Thoracic aorta (tissue), 2 donors: ENCODE results near the gene LRSAM1. TPM values are rescaled to one million over a fixed set of nuclear protein-coding genes. Genes with fewer than 3 reads are reported as not detected.

Experiments used
- ATAC-seq: fragments of 150-250 bp; one replicate; pipeline ENCODE4 v1.8.0; 2017; ENCODE audit warnings: low read depth; ENCODE audit not compliant: insufficient number of reproducible peaks, low FRiP score
- DNase-seq: peaks from one replicate; pipeline ENCODE4 v3.0.0-alpha.2; 2020; ENCODE audit warnings: low spot score
- H3K27ac ChIP-seq, 2 donors: fragments of 200-600 bp; sonication (generic); 1 replicate in 1 of 2; 2 replicates in 1 of 2; pipeline ENCODE4 v1.5.1; 2016; ENCODE audit warnings: mild to moderate bottlenecking in 2 of 2, moderate library complexity in 2 of 2
- H3K27me3 ChIP-seq: fragments of 200-600 bp; sonication (generic); replicated peaks from 2 replicates; pipeline ENCODE4 v1.6.0; 2016; ENCODE audit warnings: mild to moderate bottlenecking; ENCODE audit not compliant: insufficient read depth
- H3K36me3 ChIP-seq: fragments of 200-600 bp; sonication (generic); one replicate; pipeline ENCODE4 v1.5.1; 2016
- H3K4me1 ChIP-seq, 2 donors: fragments of 200-600 bp; sonication (generic); 1 replicate in 1 of 2; 2 replicates in 1 of 2; pipeline versions ENCODE4 v1.5.1 to v1.6.0; 2016; ENCODE audit warnings: low read depth in 2 of 2, mild to moderate bottlenecking in 1 of 2; ENCODE audit not compliant: control insufficient read depth in 1 of 2
- H3K4me3 ChIP-seq: fragments of 200-600 bp; sonication (generic); 2 replicates; pipeline ENCODE4 v1.5.1; 2016; ENCODE audit warnings: mild to moderate bottlenecking
- H3K9me3 ChIP-seq: fragments of 200-600 bp; sonication (generic); 2 replicates; pipeline ENCODE4 v1.5.1; 2016
- total RNA-seq, 2 donors: library from RNA; depleted of rRNA; stranded (reverse); fragments of >200 nt; gene quantifications; one replicate each; pipeline versions ENCODE4 v1.1.0 to v1.2.3, GENCODE V29; 2016
- TF ChIP-seq, protein P1 (sequence below): fragments of 200-600 bp; sonication (generic); IDR thresholded peaks from one replicate; pipeline ENCODE4 v1.5.1; 2019; ENCODE audit warnings: antibody characterized with exemption

The LRSAM1 gene
- total RNA-seq, 2 donors from 2014 or later = 16.4 to 22.6 TPM

DNA sequence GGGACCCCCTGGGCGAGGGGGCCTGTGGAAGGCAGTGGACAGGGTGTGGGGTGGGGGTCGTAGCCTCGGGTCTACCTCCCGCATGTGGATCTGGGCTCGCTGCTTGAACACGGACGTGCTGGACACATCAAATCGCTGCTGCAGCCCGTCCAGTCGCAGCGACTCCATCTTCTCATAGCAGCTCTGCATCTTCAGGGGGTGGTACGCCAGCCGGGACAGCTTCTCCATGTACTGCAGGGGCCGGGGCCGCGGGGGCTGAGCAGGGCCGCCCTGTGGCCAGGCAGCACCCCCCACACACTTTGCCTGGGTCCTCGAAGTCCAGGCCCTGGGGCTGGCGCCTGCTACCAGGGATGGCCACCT is 57.6 kb downstream of the LRSAM1 start:
- no peaks in the 10 kb centered on the region for H3K9me3 ChIP-seq
- H3K4me3 ChIP-seq = no peak overlapping the region
- H3K27me3 ChIP-seq = no peaks in the 10 kb centered on the region
- H3K4me1 ChIP-seq = peaks cover 0 to 14% of the 10 kb centered on the region in 2 donors
- ATAC-seq (no peak), DNase-seq (no peak)
- TF ChIP-seq, protein P1, sequence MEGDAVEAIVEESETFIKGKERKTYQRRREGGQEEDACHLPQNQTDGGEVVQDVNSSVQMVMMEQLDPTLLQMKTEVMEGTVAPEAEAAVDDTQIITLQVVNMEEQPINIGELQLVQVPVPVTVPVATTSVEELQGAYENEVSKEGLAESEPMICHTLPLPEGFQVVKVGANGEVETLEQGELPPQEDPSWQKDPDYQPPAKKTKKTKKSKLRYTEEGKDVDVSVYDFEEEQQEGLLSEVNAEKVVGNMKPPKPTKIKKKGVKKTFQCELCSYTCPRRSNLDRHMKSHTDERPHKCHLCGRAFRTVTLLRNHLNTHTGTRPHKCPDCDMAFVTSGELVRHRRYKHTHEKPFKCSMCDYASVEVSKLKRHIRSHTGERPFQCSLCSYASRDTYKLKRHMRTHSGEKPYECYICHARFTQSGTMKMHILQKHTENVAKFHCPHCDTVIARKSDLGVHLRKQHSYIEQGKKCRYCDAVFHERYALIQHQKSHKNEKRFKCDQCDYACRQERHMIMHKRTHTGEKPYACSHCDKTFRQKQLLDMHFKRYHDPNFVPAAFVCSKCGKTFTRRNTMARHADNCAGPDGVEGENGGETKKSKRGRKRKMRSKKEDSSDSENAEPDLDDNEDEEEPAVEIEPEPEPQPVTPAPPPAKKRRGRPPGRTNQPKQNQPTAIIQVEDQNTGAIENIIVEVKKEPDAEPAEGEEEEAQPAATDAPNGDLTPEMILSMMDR = no peak
- H3K36me3 ChIP-seq = peaks cover 33% of the 10 kb centered on the region
- peak overlapping the region; percentile 54 to 83 for H3K27ac ChIP-seq

DNA sequence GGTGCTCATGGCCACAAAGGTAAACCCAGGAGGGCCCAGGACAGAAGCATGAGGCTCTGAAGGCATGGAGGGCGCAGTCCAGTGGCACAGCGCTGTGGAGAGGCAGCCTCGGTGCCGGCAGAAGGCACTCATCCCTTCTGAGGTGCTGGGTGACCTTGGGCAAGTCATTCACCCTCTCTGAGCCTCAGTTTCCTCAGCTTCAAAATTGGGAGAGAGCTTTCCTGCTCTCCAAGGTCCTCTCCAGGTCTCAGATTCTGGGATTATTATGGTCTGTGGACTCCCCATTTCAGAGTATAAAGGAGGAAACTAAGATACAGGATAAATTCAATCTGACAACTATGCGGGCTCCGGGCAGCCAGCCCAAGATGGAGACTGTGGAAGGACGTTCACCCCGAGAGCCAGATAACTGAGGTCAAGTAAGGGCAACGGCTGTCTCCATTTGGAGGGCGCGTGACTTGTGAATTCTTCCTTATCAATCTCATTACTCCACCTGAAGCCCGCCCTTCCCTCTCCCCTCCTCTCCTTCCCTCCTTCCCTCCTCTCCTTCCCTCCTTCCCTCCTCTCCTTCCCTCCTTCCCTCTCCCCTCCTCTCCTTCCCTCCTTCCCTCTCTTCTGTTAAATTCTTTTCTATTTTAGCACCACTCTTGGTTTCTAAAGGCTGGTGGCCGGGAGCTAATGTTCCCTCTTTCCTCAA is 58.1 kb downstream of the LRSAM1 start:
- H3K27me3 ChIP-seq = no peaks in the 10 kb centered on the region
- H3K4me3 ChIP-seq = no peak overlapping the region
- DNase-seq (no peak), ATAC-seq (no peak)
- H3K27ac ChIP-seq = peak overlapping the region; percentile 54 to 83
- H3K36me3 ChIP-seq = peaks cover 35% of the 10 kb centered on the region
- peaks cover 0 to 14% of the 10 kb centered on the region in 2 donors for H3K4me1 ChIP-seq
- H3K9me3 ChIP-seq = no peaks in the 10 kb centered on the region
- TF ChIP-seq, protein P1 = no peak

DNA sequence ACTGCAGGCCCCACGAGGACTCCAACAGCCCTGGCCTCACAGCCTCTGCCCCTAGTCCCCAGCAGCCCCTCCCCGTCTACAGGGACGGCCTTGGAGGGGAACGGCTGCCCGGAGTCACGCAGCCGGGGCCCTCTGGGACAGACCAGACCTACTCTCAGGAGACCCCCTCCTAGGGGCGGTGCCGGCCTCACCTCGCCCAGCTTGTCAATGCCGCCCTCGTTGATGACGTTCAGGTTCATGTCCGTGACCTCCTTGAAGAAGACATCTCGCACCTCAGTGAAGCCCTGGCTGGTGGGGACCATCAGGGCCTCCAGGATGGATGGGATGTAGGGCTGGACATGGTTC is 58.6 kb downstream of the LRSAM1 start:
- no peak for DNase-seq
- Histone ChIP-seq H3K27ac (peak overlapping the region; percentile 54 to 83), H3K4me3 (no peak overlapping the region), H3K36me3 (peaks cover 37% of the 10 kb centered on the region), H3K27me3 (no peaks in the 10 kb centered on the region), H3K4me1 (peaks cover 0 to 14% of the 10 kb centered on the region in 2 donors), H3K9me3 (no peaks in the 10 kb centered on the region)
- no peak for ATAC-seq
- TF ChIP-seq, protein P1 = no peak

DNA sequence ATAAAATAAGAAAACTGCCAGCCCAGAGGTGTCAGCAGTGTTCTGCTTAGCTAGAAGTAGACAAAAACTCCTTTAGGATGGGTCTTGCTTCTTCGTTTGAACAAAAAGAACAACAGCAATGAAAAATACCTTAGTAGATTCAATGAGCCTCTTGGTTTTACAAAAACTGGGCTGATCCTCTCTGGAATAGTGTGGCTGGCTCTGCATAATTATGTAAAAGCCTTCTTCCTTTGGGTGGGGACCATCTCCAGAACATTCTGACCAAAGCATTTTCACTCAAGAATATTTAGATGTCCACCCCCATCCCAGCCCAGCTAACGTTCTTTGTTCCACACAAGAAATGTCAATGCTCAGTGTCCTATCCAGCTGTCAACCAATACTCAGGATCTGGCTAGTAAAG is 63.2 kb downstream of the LRSAM1 start:
- TF ChIP-seq, protein P1 = no peak
- peaks cover 0 to 12% of the 10 kb centered on the region in 2 donors for H3K4me1 ChIP-seq
- H3K27ac ChIP-seq = no peak overlapping the region
- no peaks in the 10 kb centered on the region for H3K27me3 ChIP-seq
- H3K9me3 ChIP-seq = no peaks in the 10 kb centered on the region
- H3K4me3 ChIP-seq = no peak overlapping the region
- H3K36me3 ChIP-seq = peaks cover 39% of the 10 kb centered on the region
- ATAC-seq (no peak), DNase-seq (no peak)

DNA sequence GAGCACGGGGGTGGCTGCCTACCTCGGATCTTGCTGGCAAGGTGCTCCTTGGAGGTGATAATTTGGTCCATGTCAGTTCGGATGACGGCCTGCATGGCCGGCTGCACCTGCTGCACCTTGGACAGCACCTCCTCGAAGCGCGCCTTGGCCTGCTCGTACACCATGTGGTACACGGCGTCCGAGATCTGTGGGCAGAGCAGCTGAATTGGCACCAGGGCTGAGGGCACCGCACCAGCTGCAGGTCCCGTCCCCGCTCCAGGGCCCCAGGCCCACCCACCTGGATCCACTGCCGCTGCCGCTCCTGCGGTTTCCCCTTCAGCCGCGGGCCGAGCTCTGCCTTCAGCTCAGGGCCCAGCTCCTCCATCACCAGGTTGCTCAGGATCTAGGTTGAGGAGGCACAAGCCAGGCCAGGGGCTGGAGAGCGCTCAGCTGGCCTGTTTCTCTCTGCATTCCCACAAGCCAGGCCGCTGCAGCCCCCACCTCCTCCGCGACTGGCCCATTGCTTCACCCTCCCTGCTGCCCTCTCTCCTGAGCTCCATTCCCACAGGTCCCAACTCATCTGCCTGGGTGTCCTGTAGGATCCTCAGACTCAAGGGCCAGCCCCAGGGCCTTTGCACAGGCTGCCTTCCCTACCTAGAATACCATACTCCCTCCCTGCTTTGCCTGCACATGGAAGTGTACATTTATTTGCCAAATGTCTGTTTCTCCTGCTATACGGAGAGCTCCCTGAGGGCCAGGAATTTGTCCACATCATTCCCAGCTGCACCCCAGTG is 65.7 kb downstream of the LRSAM1 start:
- Histone ChIP-seq H3K4me3 (no peak overlapping the region), H3K4me1 (peaks cover 14 to 28% of the 10 kb centered on the region in 2 donors), H3K9me3 (no peaks in the 10 kb centered on the region), H3K27me3 (no peaks in the 10 kb centered on the region), H3K27ac (no peak overlapping the region), H3K36me3 (peaks cover 39% of the 10 kb centered on the region)
- TF ChIP-seq, protein P1 = no peak
- no peak for ATAC-seq
- DNase-seq = no peak
